Measurements from ENCODE around the gene TTF1.

TTF1 gene

DNA sequence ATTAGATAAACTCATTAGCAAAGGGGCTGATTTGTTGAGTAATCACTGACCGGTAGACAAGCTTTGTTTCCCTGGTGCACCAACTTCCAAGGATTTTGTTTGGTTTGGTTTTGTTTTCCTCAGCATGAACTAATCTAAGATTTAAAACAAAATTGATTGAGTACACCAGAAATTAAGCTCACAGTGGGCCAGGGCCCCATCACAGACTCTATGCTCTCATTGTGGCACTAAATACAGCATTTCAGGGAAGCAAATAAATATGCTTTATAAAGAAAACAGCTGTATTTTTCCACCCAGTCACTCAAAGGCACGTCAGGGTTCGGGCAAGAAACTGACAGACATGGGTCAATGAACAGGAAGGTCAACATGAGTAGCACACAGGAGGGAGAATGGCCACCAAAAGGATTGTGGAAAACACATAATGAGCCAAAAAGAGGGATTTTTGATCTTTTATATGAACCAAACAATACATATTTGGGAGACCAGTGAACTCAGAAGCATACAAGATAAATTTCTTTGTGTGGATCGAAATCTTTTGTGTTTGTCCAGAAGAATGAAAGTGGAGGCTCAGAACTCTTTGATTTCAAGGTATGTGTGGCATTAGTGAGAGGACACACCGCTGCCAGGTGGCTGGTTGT, 12.2 kb upstream of the TTF1 start:
- DNase-seq (ENCODE audit: insufficient read length, low spot score): no peak
- no peak for FAIRE-seq
- TF ChIP-seq POLR2A (IDR thresholded peaks at IDR 0.05; ENCODE audit: low read depth, low read length) (no peak), SPI1 (IDR thresholded peaks at IDR 0.05; ENCODE audit: low read depth, low read length) (no peak), PAX5 (IDR thresholded peaks at IDR 0.05; ENCODE audit: insufficient read depth, low read length, severe bottlenecking) (no peak), POLR2AphosphoS5 (IDR thresholded peaks at IDR 0.05; ENCODE audit: low read depth, low read length) (no peak), POU2F2 (IDR thresholded peaks at IDR 0.05; ENCODE audit: low read depth, low read length) (no peak), TAF1 (IDR thresholded peaks at IDR 0.05; ENCODE audit: low read depth, low read length) (no peak)

DNA sequence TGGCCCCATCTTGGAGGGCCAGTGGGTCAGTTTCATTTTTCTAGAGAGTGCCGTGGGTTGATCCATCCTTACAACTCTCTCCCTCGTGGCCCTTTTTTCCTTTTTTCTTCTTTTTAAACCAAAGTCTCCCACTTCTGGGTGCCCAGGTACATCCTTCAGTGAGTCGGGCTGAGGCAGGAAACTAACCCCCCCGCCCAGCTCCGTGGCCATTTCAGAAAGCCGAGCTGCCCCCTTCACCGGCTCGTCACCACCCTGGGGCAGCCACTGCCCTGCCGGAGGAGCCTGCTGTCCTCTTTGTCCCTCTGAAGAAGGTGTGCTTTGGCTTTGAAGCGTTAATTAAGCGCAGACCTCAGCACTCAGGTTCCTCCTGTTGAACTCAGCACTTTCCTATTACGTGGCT, 8.5 kb upstream of the TTF1 start:
- DNase-seq (ENCODE audit: insufficient read length, low spot score) (no peak), FAIRE-seq (no peak)
- no peak for TF ChIP-seq TAF1 (IDR thresholded peaks at IDR 0.05; ENCODE audit: low read depth, low read length)

DNA sequence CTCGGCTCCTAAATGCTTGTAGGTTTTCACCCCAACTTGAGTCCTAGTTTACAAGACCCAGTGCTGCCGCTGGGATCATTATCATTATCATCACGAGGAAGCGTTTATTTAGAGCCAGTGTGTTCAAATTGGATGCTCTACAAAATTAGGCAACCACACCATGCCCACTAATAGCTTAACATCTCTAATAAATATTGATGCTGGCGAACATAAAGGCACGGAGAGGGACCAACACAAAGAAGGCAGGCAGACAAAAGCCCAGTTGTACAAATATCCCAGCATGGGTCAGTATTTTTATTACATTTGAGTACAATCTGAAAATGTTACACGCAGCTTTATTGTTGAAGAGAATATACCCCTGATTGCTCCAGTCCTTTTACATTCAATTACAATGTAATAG, 8.1 kb upstream of the TTF1 start:
- TF ChIP-seq TAF1 (IDR thresholded peaks at IDR 0.05; ENCODE audit: low read depth, low read length) (no peak), PAX5 (IDR thresholded peaks at IDR 0.05; ENCODE audit: insufficient read depth, low read length, severe bottlenecking) (no peak), POLR2A (IDR thresholded peaks at IDR 0.05; ENCODE audit: low read depth, low read length) (no peak), POLR2AphosphoS5 (IDR thresholded peaks at IDR 0.05; ENCODE audit: low read depth, low read length) (no peak), SPI1 (IDR thresholded peaks at IDR 0.05; ENCODE audit: low read depth, low read length) (no peak), POU2F2 (IDR thresholded peaks at IDR 0.05; ENCODE audit: low read depth, low read length) (no peak)
- DNase-seq (ENCODE audit: insufficient read length, low spot score): no peak
- no peak for FAIRE-seq

DNA sequence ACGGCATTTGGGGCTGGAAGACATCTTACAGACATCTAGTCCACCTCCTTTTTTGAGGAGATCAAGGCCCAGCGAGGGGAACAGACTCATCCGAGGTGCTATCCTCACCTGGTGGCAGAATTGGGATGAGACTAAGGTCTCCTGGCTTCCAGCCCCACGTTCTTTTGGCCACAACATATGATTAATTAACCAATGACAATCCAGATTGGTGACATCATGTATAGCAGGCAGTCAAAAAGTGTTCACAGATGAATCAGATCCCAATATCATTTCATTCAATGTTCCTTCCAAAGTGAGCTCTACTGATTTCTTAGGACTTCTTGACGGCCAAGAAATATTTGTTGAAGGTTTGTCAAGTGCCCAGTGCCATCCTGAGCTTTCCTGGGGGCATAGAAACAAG, 7.3 kb upstream of the TTF1 start:
- DNase-seq (ENCODE audit: insufficient read length, low spot score) (no peak), FAIRE-seq (no peak)
- no peak for TF ChIP-seq SPI1 (IDR thresholded peaks at IDR 0.05; ENCODE audit: low read depth, low read length)
- TF ChIP-seq TAF1 (IDR thresholded peaks at IDR 0.05; ENCODE audit: low read depth, low read length): no peak
- no peak for TF ChIP-seq POLR2A (IDR thresholded peaks at IDR 0.05; ENCODE audit: low read depth, low read length)
- TF ChIP-seq POLR2AphosphoS5 (IDR thresholded peaks at IDR 0.05; ENCODE audit: low read depth, low read length): no peak
- no peak for TF ChIP-seq POU2F2 (IDR thresholded peaks at IDR 0.05; ENCODE audit: low read depth, low read length)
- no peak for TF ChIP-seq PAX5 (IDR thresholded peaks at IDR 0.05; ENCODE audit: insufficient read depth, low read length, severe bottlenecking)

DNA sequence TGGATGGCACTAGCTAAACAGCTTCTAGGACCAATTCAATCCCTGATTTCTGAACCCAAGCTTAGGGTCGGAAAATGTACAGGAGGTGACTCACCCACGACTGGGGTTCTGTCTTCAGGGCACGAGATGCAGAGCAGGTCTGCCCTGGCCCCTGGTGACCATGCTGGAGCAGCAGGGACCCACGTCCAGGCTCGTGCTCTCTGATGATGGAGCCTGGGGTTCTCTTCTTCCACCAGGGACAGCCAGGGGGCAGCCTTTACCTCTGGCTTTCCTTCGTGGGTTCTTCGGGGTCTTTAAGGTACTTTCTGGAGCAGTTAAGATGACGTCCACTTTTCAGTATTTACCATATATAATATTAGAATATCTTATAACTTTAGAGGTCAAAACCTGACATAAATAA, 5.4 kb upstream of the TTF1 start:
- TF ChIP-seq PAX5 (IDR thresholded peaks at IDR 0.05; ENCODE audit: insufficient read depth, low read length, severe bottlenecking) (no peak), TAF1 (IDR thresholded peaks at IDR 0.05; ENCODE audit: low read depth, low read length) (no peak), POU2F2 (IDR thresholded peaks at IDR 0.05; ENCODE audit: low read depth, low read length) (no peak), SPI1 (IDR thresholded peaks at IDR 0.05; ENCODE audit: low read depth, low read length) (no peak), POLR2A (IDR thresholded peaks at IDR 0.05; ENCODE audit: low read depth, low read length) (no peak), POLR2AphosphoS5 (IDR thresholded peaks at IDR 0.05; ENCODE audit: low read depth, low read length) (no peak)
- FAIRE-seq: no peak
- DNase-seq (ENCODE audit: insufficient read length, low spot score): no peak

DNA sequence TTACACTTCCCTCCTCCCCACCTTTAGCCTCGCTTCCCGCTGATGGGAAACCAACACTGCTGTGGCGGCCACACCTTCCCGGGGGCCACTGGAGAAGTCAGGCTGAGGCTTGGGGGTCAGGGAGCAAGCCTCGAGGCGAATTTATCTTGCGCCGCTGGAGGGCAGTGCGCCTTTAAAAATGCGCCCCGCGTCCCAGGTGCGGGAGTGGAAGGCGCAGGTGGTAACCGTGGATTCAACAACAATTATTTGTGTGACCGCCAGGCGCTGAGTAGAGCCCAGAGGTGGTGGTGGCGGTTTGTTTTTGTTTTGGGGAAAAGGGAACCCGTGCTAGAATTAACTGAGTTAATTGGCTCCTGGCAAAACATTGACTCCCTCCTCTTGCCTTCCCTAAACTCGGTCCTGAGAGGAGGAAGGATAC, 4.5 kb upstream of the TTF1 start:
- DNase-seq (ENCODE audit: insufficient read length, low spot score) (peak; percentile 61), FAIRE-seq (peak; percentile 89)
- no peak for TF ChIP-seq POU2F2 (IDR thresholded peaks at IDR 0.05; ENCODE audit: low read depth, low read length)

DNA sequence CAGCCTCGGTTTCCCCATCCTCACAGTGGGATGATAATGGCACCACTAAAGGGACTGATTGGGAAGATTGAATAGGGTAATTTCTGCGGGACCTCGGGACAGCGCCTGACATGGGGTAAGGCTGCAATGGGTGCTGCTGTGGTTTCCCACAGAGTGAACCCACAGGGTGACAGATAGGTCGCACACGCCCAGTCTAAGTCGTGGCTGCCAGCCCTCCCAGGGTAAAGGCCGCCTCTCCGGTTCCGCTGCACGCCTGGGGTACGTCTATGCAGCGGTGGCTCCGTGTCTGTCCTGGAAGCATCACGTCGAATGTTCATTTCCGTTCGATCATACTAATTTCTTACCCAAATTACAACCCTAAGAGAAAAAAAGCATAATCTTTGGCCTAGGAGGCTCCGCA, 4.0 kb upstream of the TTF1 start:
- no peak for FAIRE-seq
- TF ChIP-seq TAF1 (IDR thresholded peaks at IDR 0.05; ENCODE audit: low read depth, low read length): no peak
- no peak for TF ChIP-seq POU2F2 (IDR thresholded peaks at IDR 0.05; ENCODE audit: low read depth, low read length)
- no peak for TF ChIP-seq PAX5 (IDR thresholded peaks at IDR 0.05; ENCODE audit: insufficient read depth, low read length, severe bottlenecking)
- no peak for TF ChIP-seq POLR2AphosphoS5 (IDR thresholded peaks at IDR 0.05; ENCODE audit: low read depth, low read length)
- TF ChIP-seq POLR2A (IDR thresholded peaks at IDR 0.05; ENCODE audit: low read depth, low read length): no peak
- no peak for TF ChIP-seq SPI1 (IDR thresholded peaks at IDR 0.05; ENCODE audit: low read depth, low read length)
- DNase-seq (ENCODE audit: insufficient read length, low spot score): no peak

DNA sequence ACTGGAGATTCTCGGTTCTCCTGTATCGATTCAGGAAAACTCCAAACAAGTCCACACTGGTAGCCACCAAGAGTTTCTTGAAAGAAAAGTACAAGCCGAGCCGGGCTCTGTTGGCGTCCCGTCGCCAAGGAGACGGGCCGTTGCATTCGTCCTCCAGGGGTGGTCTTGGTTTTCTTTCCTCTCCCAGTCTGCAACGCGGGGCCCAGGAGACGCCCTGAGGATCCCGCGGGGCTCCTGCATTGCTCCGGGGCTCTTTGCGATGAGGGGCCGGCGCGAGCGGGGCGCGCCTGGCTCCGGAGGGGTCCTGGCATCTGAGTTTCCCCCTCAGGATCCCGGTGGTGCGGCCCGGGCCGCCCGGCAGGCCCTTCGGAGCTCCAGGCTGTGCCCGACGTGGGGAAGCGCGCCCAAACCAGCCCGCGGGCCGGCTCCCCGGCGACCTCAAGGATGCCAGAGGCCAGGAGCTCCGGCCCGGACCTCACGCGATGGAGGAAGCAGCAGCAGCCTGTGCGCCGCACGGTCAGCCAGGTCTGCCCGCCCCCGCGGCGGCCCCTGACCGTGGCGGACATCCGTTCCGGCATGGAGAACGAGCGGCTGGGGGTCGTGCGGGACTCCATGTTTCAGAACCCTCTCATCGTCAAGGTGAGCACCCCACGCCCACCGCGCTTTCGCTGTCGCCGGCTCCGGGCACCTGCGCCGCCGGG, 3.3 kb upstream of the TTF1 start, which contains the start of gene CFAP77:
Gene CFAP77, plus strand, starts transcription at position 384 of the 701 bp plus-strand sequence. Its CDS starts 61 bp downstream, at position 445.
- peak; percentile 64 for DNase-seq (ENCODE audit: insufficient read length, low spot score)
- TF ChIP-seq PAX5 (IDR thresholded peaks at IDR 0.05; ENCODE audit: insufficient read depth, low read length, severe bottlenecking) (no peak), POU2F2 (IDR thresholded peaks at IDR 0.05; ENCODE audit: low read depth, low read length) (no peak), SPI1 (IDR thresholded peaks at IDR 0.05; ENCODE audit: low read depth, low read length) (no peak), POLR2A (IDR thresholded peaks at IDR 0.05; ENCODE audit: low read depth, low read length) (no peak)
- FAIRE-seq: no peak

DNA sequence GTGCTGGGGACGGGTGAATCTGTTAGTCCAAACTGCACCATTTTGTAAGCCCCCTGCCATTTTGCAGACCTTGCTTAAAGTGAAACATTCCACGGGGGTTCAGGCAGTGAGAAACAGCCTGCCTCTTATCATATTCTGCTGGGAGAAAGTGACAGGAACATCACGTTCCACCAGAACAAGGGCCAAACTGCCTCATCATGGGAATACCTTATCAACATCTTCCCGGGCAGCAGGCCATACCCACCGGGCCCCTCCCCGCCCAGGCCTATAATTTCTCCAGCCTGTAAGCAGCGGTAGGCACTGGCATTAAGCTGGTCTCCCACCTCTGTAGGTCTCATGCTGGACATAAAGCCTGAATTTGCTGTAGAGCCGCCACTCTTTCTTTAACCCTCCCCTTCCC, 1.9 kb upstream of the TTF1 start:
- TF ChIP-seq PAX5 (IDR thresholded peaks at IDR 0.05; ENCODE audit: insufficient read depth, low read length, severe bottlenecking) (no peak), TAF1 (IDR thresholded peaks at IDR 0.05; ENCODE audit: low read depth, low read length) (no peak), POU2F2 (IDR thresholded peaks at IDR 0.05; ENCODE audit: low read depth, low read length) (no peak), POLR2AphosphoS5 (IDR thresholded peaks at IDR 0.05; ENCODE audit: low read depth, low read length) (no peak), POLR2A (IDR thresholded peaks at IDR 0.05; ENCODE audit: low read depth, low read length) (no peak), SPI1 (IDR thresholded peaks at IDR 0.05; ENCODE audit: low read depth, low read length) (no peak)
- DNase-seq (ENCODE audit: insufficient read length, low spot score) (no peak), FAIRE-seq (no peak)

DNA sequence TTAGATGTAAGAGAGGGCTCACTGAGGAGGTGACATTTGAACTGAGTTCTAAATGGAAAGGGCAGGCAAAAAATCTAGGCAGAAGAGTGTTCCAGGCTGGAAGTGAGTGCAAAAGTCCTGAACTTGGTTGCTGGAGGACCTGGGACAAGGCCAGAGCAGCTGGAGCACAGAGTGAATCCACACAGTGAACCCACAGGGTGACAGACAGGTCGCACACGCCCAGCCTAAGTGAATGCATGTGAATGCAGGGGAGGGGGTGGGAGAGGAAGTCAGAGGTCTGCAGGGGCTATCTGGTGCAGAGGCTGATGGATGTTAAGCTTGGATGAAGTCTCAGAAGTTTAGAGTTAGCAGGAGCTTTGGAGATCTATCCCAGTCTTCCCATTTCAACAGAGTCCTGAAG, 556 bp upstream of the TTF1 start:
- no peak for FAIRE-seq

More for the DNA sequence above, 556 bp upstream of the TTF1 start:
- DNase-seq (ENCODE audit: insufficient read length, low spot score): no peak
- TF ChIP-seq POLR2AphosphoS5 (IDR thresholded peaks at IDR 0.05; ENCODE audit: low read depth, low read length) (no peak), POLR2A (IDR thresholded peaks at IDR 0.05; ENCODE audit: low read depth, low read length) (no peak), TAF1 (IDR thresholded peaks at IDR 0.05; ENCODE audit: low read depth, low read length) (no peak), POU2F2 (IDR thresholded peaks at IDR 0.05; ENCODE audit: low read depth, low read length) (no peak), SPI1 (IDR thresholded peaks at IDR 0.05; ENCODE audit: low read depth, low read length) (no peak), PAX5 (IDR thresholded peaks at IDR 0.05; ENCODE audit: insufficient read depth, low read length, severe bottlenecking) (no peak)
